Measurements from ENCODE around the gene MYO18A.

MYO18A gene

GRCh38 chr17:29079433-29079832 is 100.8 kb downstream of the MYO18A start:
- Mint-ChIP-seq H3K27ac (no peak overlapping the region), H3K4me3 (no peak overlapping the region), H3K9me3 (no peaks in the 10 kb centered on the region), H3K4me1 (ENCODE audit: low read depth) (no peaks in the 10 kb centered on the region), H3K27me3 (ENCODE audit: low read depth) (no peaks in the 10 kb centered on the region), H3K36me3 (ENCODE audit: low read depth) (peaks cover 16% of the 10 kb centered on the region)
- DNase-seq (ENCODE audit: low spot score): no peak

DNA sequence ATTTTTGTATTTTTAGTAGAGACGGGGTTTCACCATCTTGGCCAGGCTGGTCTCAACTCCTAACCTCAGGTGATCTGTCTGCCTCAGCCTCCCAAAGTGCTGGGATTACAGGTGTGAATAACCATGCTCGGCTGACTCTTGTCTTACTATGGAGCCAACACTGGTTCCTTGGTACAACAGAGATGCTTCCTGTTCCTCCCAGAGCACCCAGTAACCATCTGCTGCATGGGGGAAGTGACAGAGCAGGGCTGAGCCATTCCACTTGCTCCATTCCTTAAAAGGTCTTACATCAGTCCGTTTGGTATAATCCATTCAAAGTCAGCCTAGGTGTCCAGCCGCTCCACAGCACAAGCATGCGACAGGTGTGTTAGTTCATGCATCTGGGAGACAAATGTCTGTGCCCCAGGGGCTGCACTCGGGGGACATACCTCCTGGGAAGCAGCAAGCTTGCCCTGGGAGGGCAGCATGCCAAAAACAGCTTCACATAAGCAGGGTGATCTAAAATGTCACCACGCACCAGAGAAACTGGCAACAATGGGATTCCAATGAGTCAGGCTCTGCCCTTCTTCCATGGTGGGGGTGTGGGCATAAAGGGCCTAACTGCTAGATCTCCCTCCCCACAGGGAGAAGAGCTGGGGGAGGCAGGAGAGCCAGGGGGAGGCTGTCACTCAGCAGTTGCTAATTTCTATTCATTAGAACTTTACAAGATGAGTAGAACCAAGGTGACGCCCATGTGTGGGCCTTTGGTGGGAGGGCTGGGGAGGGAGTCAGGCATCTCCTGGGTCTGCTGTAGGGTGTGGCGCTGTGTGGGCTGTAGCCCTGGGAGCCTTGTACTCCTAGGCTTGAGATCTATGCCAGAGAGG is 101.8 kb downstream of the MYO18A start:
- peaks cover 14% of the 10 kb centered on the region for H3K36me3 Mint-ChIP-seq (ENCODE audit: low read depth)
- no peaks in the 10 kb centered on the region for H3K9me3 Mint-ChIP-seq
- H3K27me3 Mint-ChIP-seq (ENCODE audit: low read depth): no peaks in the 10 kb centered on the region
- DNase-seq (ENCODE audit: low spot score): no peak
- H3K4me1 Mint-ChIP-seq (ENCODE audit: low read depth): no peaks in the 10 kb centered on the region
- no peak overlapping the region for H3K4me3 Mint-ChIP-seq
- H3K27ac Mint-ChIP-seq: no peak overlapping the region

GRCh38 chr17:29077320-29077719 is 102.9 kb downstream of the MYO18A start:
- no peaks in the 10 kb centered on the region for H3K9me3 Mint-ChIP-seq
- no peak overlapping the region for H3K4me3 Mint-ChIP-seq
- no peak overlapping the region for H3K27ac Mint-ChIP-seq
- no peak for DNase-seq (ENCODE audit: low spot score)
- H3K36me3 Mint-ChIP-seq (ENCODE audit: low read depth): peaks cover 14% of the 10 kb centered on the region
- H3K27me3 Mint-ChIP-seq (ENCODE audit: low read depth): no peaks in the 10 kb centered on the region
- no peaks in the 10 kb centered on the region for H3K4me1 Mint-ChIP-seq (ENCODE audit: low read depth)

DNA sequence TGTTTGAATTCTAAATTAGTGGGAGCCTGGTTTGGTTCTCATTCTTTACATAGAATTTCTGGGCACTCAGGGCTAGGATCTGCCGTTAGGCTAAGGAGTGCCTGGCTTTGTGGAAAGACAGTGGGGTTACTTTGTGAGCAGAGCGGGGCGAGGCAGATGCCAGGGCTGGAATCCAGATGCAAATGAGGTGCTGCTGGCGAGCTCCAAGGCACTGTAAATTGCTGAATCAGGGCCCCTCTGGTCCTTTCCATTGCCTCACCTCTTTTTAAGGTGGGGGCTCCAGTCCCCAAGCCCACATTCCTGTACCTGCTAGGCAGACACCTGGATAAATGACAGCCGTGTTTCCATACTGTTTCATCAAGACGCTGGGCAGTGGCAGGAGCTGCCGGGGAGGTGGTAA is 103.5 kb downstream of the MYO18A start:
- peaks cover 13% of the 10 kb centered on the region for H3K36me3 Mint-ChIP-seq (ENCODE audit: low read depth)
- no peak overlapping the region for H3K27ac Mint-ChIP-seq
- no peak overlapping the region for H3K4me3 Mint-ChIP-seq
- no peaks in the 10 kb centered on the region for H3K9me3 Mint-ChIP-seq
- no peaks in the 10 kb centered on the region for H3K27me3 Mint-ChIP-seq (ENCODE audit: low read depth)
- no peaks in the 10 kb centered on the region for H3K4me1 Mint-ChIP-seq (ENCODE audit: low read depth)
- DNase-seq (ENCODE audit: low spot score): no peak

- no peaks in the 10 kb centered on the region for H3K4me1 Mint-ChIP-seq (ENCODE audit: low read depth)
- peaks cover 7% of the 10 kb centered on the region for H3K36me3 Mint-ChIP-seq (ENCODE audit: low read depth)
- no peak overlapping the region for H3K27ac Mint-ChIP-seq
- H3K4me3 Mint-ChIP-seq: no peak overlapping the region
- no peaks in the 10 kb centered on the region for H3K27me3 Mint-ChIP-seq (ENCODE audit: low read depth)
- DNase-seq (ENCODE audit: low spot score): no peak
- H3K9me3 Mint-ChIP-seq: no peaks in the 10 kb centered on the region
Measured at GRCh38 chr17:29076087-29076486, 104.1 kb downstream of the MYO18A start.

DNA sequence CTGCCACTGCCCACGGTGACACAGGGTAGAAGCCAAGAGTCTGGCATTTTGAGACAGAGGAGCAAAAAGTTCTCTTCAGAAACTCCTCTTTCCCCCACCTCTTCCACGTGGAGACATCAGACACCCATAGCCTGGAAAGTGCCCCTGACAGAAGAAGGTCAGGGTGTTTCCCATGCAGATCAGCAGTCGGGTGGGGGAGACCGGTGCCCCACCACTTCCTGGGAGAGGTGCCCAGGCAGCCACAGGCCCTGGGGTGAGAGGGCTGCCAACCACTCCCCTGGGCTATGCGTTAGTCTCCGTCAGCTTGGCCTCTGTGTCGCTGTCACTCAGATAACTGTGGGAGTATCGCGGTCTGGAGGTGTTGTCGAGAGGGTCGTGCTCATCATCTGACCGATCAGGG is 105.7 kb downstream of the MYO18A start:
- Mint-ChIP-seq H3K4me1 (ENCODE audit: low read depth) (no peaks in the 10 kb centered on the region), H3K27ac (no peak overlapping the region), H3K4me3 (no peak overlapping the region), H3K9me3 (no peaks in the 10 kb centered on the region), H3K36me3 (ENCODE audit: low read depth) (peaks cover 2% of the 10 kb centered on the region), H3K27me3 (ENCODE audit: low read depth) (no peaks in the 10 kb centered on the region)
- no peak for DNase-seq (ENCODE audit: low spot score)

DNA sequence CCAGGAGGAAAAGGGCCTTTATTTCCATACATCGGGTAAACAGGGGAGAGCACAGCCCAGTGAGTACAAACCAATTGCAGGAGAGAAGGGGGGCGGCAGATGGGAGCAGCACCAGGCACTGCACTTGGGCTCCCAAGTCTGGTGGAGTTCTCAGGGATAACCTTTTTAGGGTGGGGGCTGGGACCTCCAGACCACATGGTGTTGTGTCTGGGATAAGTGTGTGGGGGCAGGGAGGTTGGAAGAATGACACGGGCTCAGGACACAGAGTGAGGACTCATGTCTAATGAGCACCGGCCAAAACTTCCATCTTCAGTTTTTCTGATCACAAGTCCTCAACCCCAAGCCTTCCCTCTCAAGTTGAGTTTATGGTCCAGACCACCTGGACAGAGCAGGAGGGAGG is 106.7 kb downstream of the MYO18A start:
- Mint-ChIP-seq H3K4me1 (ENCODE audit: low read depth) (no peaks in the 10 kb centered on the region), H3K36me3 (ENCODE audit: low read depth) (peaks cover 2% of the 10 kb centered on the region), H3K4me3 (no peak overlapping the region), H3K27ac (peak overlapping the region; percentile 17), H3K27me3 (ENCODE audit: low read depth) (no peaks in the 10 kb centered on the region), H3K9me3 (no peaks in the 10 kb centered on the region)
- no peak for DNase-seq (ENCODE audit: low spot score)

DNA sequence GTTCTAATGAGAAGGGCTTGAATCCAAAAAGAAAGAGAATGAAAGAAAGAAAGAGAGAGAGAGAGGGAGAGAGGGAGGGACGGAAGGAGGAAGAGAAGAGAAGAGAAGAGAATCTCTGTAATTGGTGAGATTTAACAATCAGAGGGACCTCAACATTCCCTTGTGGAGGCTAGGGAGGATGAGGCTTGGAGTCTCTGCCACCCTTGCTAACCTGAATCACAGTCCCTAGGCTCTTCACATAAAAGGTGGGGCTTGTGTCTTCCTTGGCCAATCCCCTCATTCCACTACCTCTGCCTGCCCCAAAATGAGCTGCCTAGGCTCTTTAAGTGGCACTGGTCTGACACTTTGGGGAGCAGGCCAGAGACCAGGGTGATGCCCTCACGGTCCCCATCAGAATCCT is 107.2 kb downstream of the MYO18A start:
- Mint-ChIP-seq H3K36me3 (ENCODE audit: low read depth) (peaks cover 2% of the 10 kb centered on the region), H3K4me3 (no peak overlapping the region)

DNA sequence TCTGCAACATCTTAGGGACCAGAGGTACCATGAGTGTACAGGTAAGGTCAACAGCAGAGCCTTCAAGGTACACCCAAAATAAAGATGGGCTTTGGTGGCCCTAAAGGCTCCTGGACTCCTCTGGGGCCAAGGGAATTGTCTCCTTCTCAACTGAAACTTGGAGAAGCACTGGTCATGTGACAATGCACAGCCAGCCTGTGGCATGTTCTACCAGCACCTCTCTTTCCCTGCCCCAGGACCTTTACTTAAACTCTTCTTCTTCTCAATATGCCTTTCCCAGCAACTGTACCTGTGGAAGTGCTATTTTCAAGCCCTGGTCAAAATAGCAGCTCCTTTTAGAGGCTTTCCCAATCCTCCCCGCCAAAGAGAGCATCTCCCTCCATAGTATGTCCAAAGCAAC is 108.9 kb downstream of the MYO18A start:
- H3K4me1 Mint-ChIP-seq (ENCODE audit: low read depth): no peaks in the 10 kb centered on the region
- H3K9me3 Mint-ChIP-seq: no peaks in the 10 kb centered on the region

More for the DNA sequence above, 107.2 kb downstream of the MYO18A start:
- Mint-ChIP-seq H3K27me3 (ENCODE audit: low read depth) (no peaks in the 10 kb centered on the region), H3K4me1 (ENCODE audit: low read depth) (no peaks in the 10 kb centered on the region), H3K9me3 (no peaks in the 10 kb centered on the region), H3K27ac (peak overlapping the region; percentile 17)
- no peak for DNase-seq (ENCODE audit: low spot score)

DNA sequence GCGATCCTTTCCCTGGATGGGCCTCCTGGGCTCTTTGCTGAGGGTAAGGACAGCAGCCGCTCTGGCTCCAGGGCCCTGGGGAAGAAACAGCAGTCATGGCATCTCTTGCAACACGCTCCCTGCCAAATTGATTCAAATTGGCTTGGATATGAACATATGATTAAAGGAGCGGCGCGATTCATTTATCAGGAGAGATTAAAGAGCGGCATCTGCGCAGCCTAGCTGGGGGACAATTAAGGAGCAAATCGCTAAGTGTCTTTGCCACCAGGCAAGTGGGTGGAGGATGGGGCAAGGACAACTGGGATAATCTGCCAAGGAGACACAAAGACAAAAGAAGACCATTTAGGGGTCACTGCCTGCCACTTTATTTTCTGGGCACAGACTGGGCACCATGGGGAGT is 109.4 kb downstream of the MYO18A start:
- Mint-ChIP-seq H3K4me3 (no peak overlapping the region), H3K36me3 (ENCODE audit: low read depth) (no peaks in the 10 kb centered on the region), H3K4me1 (ENCODE audit: low read depth) (no peaks in the 10 kb centered on the region), H3K27me3 (ENCODE audit: low read depth) (no peaks in the 10 kb centered on the region), H3K27ac (no peak overlapping the region), H3K9me3 (no peaks in the 10 kb centered on the region)
- no peak for DNase-seq (ENCODE audit: low spot score)

More for the DNA sequence above, 108.9 kb downstream of the MYO18A start:
- H3K4me3 Mint-ChIP-seq: no peak overlapping the region
- H3K27me3 Mint-ChIP-seq (ENCODE audit: low read depth): no peaks in the 10 kb centered on the region
- H3K36me3 Mint-ChIP-seq (ENCODE audit: low read depth): no peaks in the 10 kb centered on the region
- H3K27ac Mint-ChIP-seq: no peak overlapping the region
- no peak for DNase-seq (ENCODE audit: low spot score)

DNA sequence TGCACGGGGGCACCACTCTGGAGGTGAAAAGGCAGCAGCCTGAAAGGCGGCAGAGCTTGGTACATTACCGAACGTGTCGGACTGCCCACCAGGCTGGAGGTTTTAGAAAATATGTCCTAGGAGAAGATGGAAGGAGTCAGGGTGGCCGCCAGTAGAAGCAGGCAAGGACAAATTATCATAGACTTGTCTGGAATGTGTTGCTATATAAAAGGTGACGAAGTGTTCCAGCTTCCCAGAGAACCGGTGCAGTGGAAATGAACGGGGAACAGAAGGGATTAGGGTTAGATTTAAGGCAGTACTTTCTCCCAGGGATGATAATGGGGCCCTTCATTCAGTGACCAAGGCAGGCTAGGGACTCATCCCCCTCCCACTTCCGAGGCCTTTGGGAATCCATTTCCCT is 109.9 kb downstream of the MYO18A start:
- Mint-ChIP-seq H3K27ac (no peak overlapping the region), H3K36me3 (ENCODE audit: low read depth) (no peaks in the 10 kb centered on the region), H3K27me3 (ENCODE audit: low read depth) (no peaks in the 10 kb centered on the region), H3K4me1 (ENCODE audit: low read depth) (no peaks in the 10 kb centered on the region), H3K9me3 (no peaks in the 10 kb centered on the region), H3K4me3 (no peak overlapping the region)
- no peak for DNase-seq (ENCODE audit: low spot score)

DNA sequence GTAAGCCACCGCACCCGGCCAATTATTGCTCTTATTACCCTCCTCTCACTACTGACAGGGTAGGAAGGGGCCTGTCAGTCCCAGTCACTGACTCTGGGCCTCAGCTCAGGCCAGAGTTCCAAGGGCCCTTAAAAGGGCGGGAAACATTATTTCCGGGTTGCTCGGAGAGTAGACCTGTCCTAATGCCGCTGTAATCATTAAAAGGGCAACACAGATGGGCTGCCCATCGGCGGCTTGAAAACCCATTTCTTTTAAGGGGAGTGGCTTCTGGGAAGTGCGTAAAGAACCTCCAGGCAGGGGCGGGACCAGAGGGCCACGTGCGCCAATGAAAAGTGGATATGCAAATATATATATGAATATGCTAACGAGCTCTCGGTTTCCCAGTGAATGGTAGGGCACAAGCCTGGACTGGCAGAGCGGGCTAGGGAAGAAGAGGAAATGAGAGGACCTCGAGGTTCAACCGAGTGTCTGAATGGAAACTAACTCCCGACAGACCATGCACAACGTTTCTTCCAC is 110.6 kb downstream of the MYO18A start:
- H3K27me3 Mint-ChIP-seq (ENCODE audit: low read depth): no peaks in the 10 kb centered on the region
- no peak overlapping the region for H3K4me3 Mint-ChIP-seq
- H3K36me3 Mint-ChIP-seq (ENCODE audit: low read depth): no peaks in the 10 kb centered on the region
- DNase-seq (ENCODE audit: low spot score): no peak
- H3K9me3 Mint-ChIP-seq: no peaks in the 10 kb centered on the region
- H3K4me1 Mint-ChIP-seq (ENCODE audit: low read depth): no peaks in the 10 kb centered on the region
- H3K27ac Mint-ChIP-seq: no peak overlapping the region

DNA sequence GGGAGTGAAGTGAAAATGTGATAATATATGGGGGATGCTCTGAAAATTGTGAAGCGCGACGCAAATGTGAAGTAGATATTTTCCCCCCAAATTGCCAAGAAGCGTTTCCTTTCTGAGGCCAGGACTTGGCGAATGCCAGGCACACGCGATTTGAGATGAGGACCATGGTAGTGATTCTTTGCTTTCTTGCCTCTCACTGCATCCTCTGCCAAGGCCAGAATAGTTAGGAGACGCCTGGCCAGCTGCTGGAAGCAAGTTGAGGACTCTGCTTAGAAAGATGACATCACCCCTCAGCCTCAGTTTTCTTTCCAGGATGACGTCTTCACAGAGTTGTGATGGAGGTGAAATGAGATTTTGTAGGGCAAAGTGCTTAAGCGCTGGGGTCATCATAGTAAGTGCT is 111.4 kb downstream of the MYO18A start:
- no peaks in the 10 kb centered on the region for H3K9me3 Mint-ChIP-seq
- H3K4me1 Mint-ChIP-seq (ENCODE audit: low read depth): no peaks in the 10 kb centered on the region
- H3K4me3 Mint-ChIP-seq: no peak overlapping the region
- no peak overlapping the region for H3K27ac Mint-ChIP-seq
- H3K27me3 Mint-ChIP-seq (ENCODE audit: low read depth): no peaks in the 10 kb centered on the region
- DNase-seq (ENCODE audit: low spot score): no peak
- no peaks in the 10 kb centered on the region for H3K36me3 Mint-ChIP-seq (ENCODE audit: low read depth)

DNA sequence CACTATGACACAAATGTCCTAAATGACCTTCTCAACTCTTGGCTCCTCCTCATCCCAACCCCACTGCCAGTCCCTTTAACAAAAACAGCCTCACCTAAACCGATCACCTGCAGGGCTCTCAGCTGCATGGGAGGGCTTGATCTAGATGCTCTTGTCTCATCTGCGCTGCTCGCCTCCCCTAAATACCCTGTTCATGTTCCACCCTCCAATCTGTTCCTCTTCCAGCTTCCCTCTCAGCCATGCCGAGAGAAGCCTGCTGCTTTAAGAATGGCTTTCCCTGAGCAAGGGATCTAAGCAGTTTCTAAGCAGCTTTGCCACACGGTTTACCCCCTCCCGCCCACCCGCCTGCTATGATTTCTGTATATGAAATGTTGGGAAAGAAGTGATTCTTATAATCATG is 113.6 kb downstream of the MYO18A start:
- Mint-ChIP-seq H3K9me3 (no peaks in the 10 kb centered on the region), H3K4me1 (ENCODE audit: low read depth) (no peaks in the 10 kb centered on the region), H3K27ac (no peak overlapping the region), H3K4me3 (no peak overlapping the region), H3K27me3 (ENCODE audit: low read depth) (peaks cover 4% of the 10 kb centered on the region), H3K36me3 (ENCODE audit: low read depth) (no peaks in the 10 kb centered on the region)
- DNase-seq (ENCODE audit: low spot score): no peak

- Mint-ChIP-seq H3K4me3 (no peak overlapping the region), H3K4me1 (ENCODE audit: low read depth) (no peaks in the 10 kb centered on the region), H3K27me3 (ENCODE audit: low read depth) (peaks cover 4% of the 10 kb centered on the region), H3K27ac (no peak overlapping the region), H3K36me3 (ENCODE audit: low read depth) (no peaks in the 10 kb centered on the region), H3K9me3 (no peaks in the 10 kb centered on the region)
- no peak for DNase-seq (ENCODE audit: low spot score)
Measured at GRCh38 chr17:29066047-29066446, 114.2 kb downstream of the MYO18A start.
